ENCODE results near the gene RAB17.
A peak's percentile ranks its signal among the peaks of the same experiment; 100 is the strongest.

Gene RAB17

DNA sequence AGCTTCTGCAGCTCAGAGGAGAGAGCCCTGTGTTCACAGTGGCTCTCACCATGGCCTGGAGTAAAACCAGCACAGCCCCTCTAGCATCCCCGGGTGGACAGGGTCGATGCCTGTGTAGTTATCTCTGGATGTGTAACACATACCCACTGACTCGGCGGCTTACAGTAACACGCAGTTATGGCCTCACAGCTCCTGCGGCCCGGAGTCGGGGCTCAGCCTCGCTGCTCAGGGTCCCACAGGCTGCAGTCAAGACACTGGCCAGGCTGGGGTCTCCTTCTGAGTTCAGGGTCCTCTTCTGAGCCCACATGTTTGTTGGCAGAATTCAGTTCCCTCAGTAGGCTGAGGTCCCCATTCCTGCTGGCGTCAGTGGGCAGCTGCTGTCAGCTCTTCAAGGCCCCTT is 2.5 kb upstream of the RAB17 start:
- DNase-seq (ENCODE audit: insufficient read length, low spot score) (no peak), FAIRE-seq (no peak)
- TF ChIP-seq POLR2AphosphoS5 (IDR thresholded peaks at IDR 0.05; ENCODE audit: low read depth, low read length) (no peak), POLR2A (IDR thresholded peaks at IDR 0.05; ENCODE audit: low read depth, low read length) (no peak), POU2F2 (IDR thresholded peaks at IDR 0.05; ENCODE audit: low read depth, low read length) (no peak), TAF1 (IDR thresholded peaks at IDR 0.05; ENCODE audit: low read depth, low read length) (no peak), PAX5 (IDR thresholded peaks at IDR 0.05; ENCODE audit: insufficient read depth, low read length, severe bottlenecking) (no peak), SPI1 (IDR thresholded peaks at IDR 0.05; ENCODE audit: low read depth, low read length) (no peak)

GRCh38 chr2:237592425-237592980 is 2.0 kb upstream of the RAB17 start:
- TF ChIP-seq POLR2A (IDR thresholded peaks at IDR 0.05; ENCODE audit: low read depth, low read length) = no peak
- no peak for TF ChIP-seq TAF1 (IDR thresholded peaks at IDR 0.05; ENCODE audit: low read depth, low read length)
- TF ChIP-seq POLR2AphosphoS5 (IDR thresholded peaks at IDR 0.05; ENCODE audit: low read depth, low read length) = no peak
- no peak for TF ChIP-seq PAX5 (IDR thresholded peaks at IDR 0.05; ENCODE audit: insufficient read depth, low read length, severe bottlenecking)
- no peak for TF ChIP-seq POU2F2 (IDR thresholded peaks at IDR 0.05; ENCODE audit: low read depth, low read length)
- TF ChIP-seq SPI1 (IDR thresholded peaks at IDR 0.05; ENCODE audit: low read depth, low read length) = no peak
- DNase-seq (ENCODE audit: insufficient read length, low spot score) (no peak), FAIRE-seq (no peak)

DNA sequence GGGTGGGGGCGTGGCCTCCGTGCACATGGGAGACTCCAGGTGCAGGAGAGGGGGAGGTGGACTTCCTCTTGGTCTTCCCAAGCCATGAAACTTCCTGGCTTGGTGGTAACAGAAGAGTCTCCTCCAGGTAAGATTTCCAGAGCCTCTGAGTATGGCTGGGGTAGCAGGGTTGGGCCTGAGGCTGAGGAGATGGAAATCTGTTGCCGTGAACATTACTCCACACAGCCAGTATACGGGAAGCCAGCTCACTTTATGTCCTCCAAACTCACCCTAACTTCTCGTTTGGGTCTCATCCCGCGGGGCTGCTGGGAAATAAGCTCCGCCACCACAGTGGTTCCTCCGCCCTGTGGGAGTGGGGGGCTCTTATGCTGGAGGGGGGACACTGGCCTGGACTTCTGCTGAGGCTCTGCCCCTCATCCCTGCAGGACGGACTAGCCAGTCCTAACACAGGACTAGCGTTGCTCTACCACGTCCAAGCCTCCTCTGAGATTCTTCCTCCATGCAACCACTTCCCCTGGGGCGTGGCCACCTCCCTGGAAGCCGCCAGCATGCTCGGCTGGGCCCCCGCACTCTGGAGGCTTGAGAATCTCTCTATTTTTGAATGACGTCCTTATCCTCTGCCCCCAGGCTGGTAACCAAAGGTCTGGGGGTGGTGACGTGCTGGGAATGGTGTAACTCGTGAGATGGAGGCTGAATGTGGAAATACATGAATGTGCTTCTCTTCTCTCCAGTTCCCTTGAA is 777 bp upstream of the RAB17 start:
- TF ChIP-seq TAF1 (IDR thresholded peaks at IDR 0.05; ENCODE audit: low read depth, low read length) = no peak
- TF ChIP-seq POLR2AphosphoS5 (IDR thresholded peaks at IDR 0.05; ENCODE audit: low read depth, low read length) = no peak
- no peak for TF ChIP-seq SPI1 (IDR thresholded peaks at IDR 0.05; ENCODE audit: low read depth, low read length)
- TF ChIP-seq PAX5 (IDR thresholded peaks at IDR 0.05; ENCODE audit: insufficient read depth, low read length, severe bottlenecking) = no peak
- TF ChIP-seq POLR2A (IDR thresholded peaks at IDR 0.05; ENCODE audit: low read depth, low read length) = no peak
- TF ChIP-seq POU2F2 (IDR thresholded peaks at IDR 0.05; ENCODE audit: low read depth, low read length) = no peak
- FAIRE-seq (no peak), DNase-seq (ENCODE audit: insufficient read length, low spot score) (no peak)

DNA sequence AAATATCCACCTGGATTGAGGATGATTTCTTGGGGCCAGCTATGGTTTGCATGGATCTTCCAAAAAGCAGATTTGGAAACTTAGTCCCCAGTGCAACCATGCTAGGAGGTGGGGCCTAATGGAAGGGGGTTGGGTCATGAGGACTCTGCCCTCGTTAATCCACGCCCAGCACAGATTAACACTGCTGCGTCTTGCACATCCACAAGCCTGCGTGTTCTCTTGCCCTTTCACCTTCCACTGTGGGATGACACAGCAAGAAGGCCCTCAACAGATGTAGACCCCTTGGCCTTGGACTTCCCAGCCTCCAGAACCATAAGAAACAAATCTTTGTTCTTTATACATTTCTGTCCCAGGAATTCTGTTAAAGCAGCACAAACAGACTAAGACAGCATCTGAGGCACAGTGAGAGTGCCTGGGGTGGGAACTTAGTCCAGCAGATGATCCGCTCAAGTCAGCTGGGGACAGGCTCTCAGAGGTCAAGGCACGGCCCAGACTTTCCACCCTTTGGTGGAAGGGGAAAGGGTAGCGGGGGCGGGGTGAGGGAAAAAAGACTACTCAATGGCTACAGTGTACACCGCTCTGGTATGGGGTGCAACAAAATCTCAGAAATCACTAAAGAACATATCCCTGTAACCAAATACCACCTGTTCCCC is 2.4 kb downstream of the RAB17 start:
- DNase-seq (ENCODE audit: insufficient read length, low spot score) (no peak), FAIRE-seq (no peak)
- no peak for TF ChIP-seq POU2F2 (IDR thresholded peaks at IDR 0.05; ENCODE audit: low read depth, low read length)

DNA sequence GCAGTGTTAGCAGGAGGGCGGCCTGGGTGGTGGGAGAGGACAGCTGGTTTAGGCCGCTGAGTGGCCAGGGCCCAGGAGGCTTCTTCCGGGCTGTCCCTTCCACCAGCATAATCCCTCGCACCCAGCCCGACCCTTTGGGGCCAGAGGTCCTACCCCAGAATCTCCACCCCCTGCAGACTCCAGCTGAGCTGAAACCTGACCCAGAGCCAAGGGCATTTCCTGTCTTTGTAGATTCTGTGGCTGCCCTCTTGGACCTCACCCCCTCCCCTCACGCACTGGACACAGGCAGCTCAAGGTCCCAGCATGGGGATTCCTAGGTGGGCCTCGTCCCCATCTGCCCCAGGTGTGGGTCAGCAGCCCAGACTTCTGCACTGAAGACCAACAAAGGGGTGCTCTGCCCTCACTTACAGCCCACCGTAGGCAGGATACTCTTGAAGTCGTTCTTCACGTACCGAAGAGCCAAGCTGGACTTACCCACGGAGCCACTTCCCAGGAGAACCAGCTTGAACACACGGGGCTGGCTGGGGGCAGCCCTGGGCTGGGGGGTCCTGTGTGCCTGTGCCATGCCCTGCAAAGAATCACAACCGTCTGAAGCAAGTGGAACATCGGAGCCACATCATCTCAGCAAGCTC is 4.8 kb downstream of the RAB17 start:
- FAIRE-seq (no peak), DNase-seq (ENCODE audit: insufficient read length, low spot score) (no peak)
- TF ChIP-seq PAX5 (IDR thresholded peaks at IDR 0.05; ENCODE audit: insufficient read depth, low read length, severe bottlenecking) = no peak
- no peak for TF ChIP-seq SPI1 (IDR thresholded peaks at IDR 0.05; ENCODE audit: low read depth, low read length)
- no peak for TF ChIP-seq POLR2AphosphoS5 (IDR thresholded peaks at IDR 0.05; ENCODE audit: low read depth, low read length)
- no peak for TF ChIP-seq TAF1 (IDR thresholded peaks at IDR 0.05; ENCODE audit: low read depth, low read length)
- no peak for TF ChIP-seq POLR2A (IDR thresholded peaks at IDR 0.05; ENCODE audit: low read depth, low read length)
- TF ChIP-seq POU2F2 (IDR thresholded peaks at IDR 0.05; ENCODE audit: low read depth, low read length) = no peak

DNA sequence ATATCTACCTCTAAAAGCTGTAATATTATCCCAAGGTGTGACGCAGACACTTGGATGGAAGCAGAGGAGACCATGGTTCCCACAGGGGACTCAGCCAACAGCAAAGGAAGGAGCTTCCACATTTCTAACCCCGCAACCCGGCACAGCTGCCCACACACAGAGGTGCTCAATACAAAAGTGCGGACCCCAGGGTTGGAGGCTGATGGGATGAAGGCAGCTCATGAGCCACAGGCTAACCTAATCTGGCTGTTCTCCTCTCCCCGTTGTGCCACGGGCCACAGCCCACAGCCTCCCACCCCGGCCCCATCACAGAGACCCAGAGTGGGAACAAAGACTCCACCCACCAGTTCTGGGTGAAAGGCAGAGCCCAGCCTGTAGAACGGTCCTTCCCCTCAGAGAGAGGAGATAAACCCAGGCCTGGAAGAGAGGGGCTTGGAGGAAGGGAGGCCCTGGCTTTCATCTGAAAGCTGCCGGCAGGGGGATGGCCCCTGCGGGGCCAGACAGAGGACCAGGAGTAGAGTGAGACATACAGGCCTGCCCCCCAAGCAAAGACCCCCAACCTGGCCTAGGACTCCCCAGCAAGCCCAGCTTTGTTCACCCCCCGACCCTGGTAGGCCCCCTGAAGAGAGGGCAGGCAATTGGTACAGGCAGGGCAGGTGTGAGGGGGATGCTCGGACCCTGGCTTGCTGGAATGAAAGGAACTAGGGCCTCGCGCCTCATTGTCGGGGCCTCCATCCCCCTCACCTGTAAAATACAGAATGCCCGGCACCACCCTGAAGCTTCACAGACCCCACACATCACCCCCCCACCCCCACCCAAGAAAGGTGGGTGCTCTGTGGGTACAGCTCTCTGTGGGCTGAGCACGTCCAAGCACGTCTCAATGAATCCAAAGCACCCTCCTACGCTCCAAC is 6.9 kb downstream of the RAB17 start:
- no peak for DNase-seq (ENCODE audit: insufficient read length, low spot score)
- FAIRE-seq = no peak
- no peak for TF ChIP-seq SPI1 (IDR thresholded peaks at IDR 0.05; ENCODE audit: low read depth, low read length)
- TF ChIP-seq POLR2AphosphoS5 (IDR thresholded peaks at IDR 0.05; ENCODE audit: low read depth, low read length) = no peak
- no peak for TF ChIP-seq POU2F2 (IDR thresholded peaks at IDR 0.05; ENCODE audit: low read depth, low read length)

- FAIRE-seq (peak; percentile 87), DNase-seq (ENCODE audit: insufficient read length, low spot score) (peak; percentile 48)
- TF ChIP-seq POLR2AphosphoS5 (IDR thresholded peaks at IDR 0.05; ENCODE audit: low read depth, low read length) (no peak), POLR2A (IDR thresholded peaks at IDR 0.05; ENCODE audit: low read depth, low read length) (no peak), PAX5 (IDR thresholded peaks at IDR 0.05; ENCODE audit: insufficient read depth, low read length, severe bottlenecking) (no peak), SPI1 (IDR thresholded peaks at IDR 0.05; ENCODE audit: low read depth, low read length) (no peak), POU2F2 (IDR thresholded peaks at IDR 0.05; ENCODE audit: low read depth, low read length) (no peak), TAF1 (IDR thresholded peaks at IDR 0.05; ENCODE audit: low read depth, low read length) (no peak)
These were observed 8.5 kb downstream of the RAB17 start for GRCh38 chr2:237581751-237582746.

DNA sequence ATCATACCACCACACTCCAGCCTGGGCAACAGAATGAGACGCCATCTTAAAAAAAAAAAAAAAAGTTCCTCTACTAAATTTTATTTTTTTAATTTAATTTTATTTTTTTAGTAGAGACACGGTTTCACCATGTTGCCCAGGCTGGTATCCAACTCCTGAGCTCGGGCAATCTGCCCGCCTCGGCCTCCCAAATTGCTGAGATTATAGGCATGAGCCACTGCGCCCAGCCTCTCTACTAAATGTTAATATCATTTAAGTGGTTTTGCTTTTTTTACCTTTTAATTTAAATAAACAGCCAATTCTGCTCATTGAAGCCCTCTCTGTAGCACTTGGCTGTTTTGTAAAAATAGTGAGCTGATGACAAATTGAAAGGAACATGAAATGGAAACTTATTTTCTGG is 9.2 kb downstream of the RAB17 start:
- FAIRE-seq (no peak), DNase-seq (ENCODE audit: insufficient read length, low spot score) (no peak)
- TF ChIP-seq POLR2A (IDR thresholded peaks at IDR 0.05; ENCODE audit: low read depth, low read length) (no peak), POU2F2 (IDR thresholded peaks at IDR 0.05; ENCODE audit: low read depth, low read length) (no peak), SPI1 (IDR thresholded peaks at IDR 0.05; ENCODE audit: low read depth, low read length) (no peak), TAF1 (IDR thresholded peaks at IDR 0.05; ENCODE audit: low read depth, low read length) (no peak), PAX5 (IDR thresholded peaks at IDR 0.05; ENCODE audit: insufficient read depth, low read length, severe bottlenecking) (no peak), POLR2AphosphoS5 (IDR thresholded peaks at IDR 0.05; ENCODE audit: low read depth, low read length) (no peak)

Measured in GM12891 (cell line).